Panc1 (cell line): ENCODE results near the gene SMIM8. TPM values are rescaled to one million over a fixed set of nuclear protein-coding genes. Genes with fewer than 3 reads are reported as not detected.
"Not testable (repeated sequence)": the region's sequence is repeated elsewhere in the genome, so short reads cannot be mapped to it uniquely, and the experiment has no call there.

ENCODE experiments used
- ATAC-seq: fragments of 200-7000 bp; cut with Tn5 transposase; 2 replicates; pipeline ENCODE4 v1.9.1; 2020; ENCODE audit warnings: mild to moderate bottlenecking, moderate library complexity
- BruUV-seq: library from RNA; stranded (reverse); fragments of 400-500 nt; replicated peaks from 2 replicates; lab custom pipeline; 2021; lab: Mats Ljungman, UMichigan
- CTCF ChIA-PET: fragments of 300-600 bp; sonication (Branson Sonifier 250); formaldehyde crosslinking; loops from one replicate; lab custom pipeline; 2022; ENCODE audit warnings: antibody characterized with exemption; lab: Charles Lee
- POLR2A ChIA-PET: fragments of 300-600 bp; sonication (Branson Sonifier 250); formaldehyde crosslinking; loops from one replicate; lab custom pipeline; 2022; ENCODE audit warnings: antibody characterized with exemption; lab: Charles Lee
- DNase-seq: peaks from one replicate; pipeline ENCODE4 v3.0.0-alpha.2; 2010; ENCODE audit warnings: low read depth, low spot score
- H3K27ac ChIP-seq: 2 replicates; pipeline ENCODE4 v1.5.1; 2011; ENCODE audit warnings: mild to moderate bottlenecking, low read length, inconsistent platforms
- H3K27me3 ChIP-seq: fragments of 200-500 bp; sonication (Bioruptor generic); 2 replicates; pipeline ENCODE4 v1.6.0; 2014; ENCODE audit warnings: low read length, inconsistent platforms; ENCODE audit not compliant: control insufficient read depth, insufficient read depth
- H3K36me3 ChIP-seq: fragments of 200-500 bp; sonication (Bioruptor generic); 2 replicates; pipeline ENCODE4 v1.5.1; 2014; ENCODE audit warnings: inconsistent platforms, mild to moderate bottlenecking, low read length, moderate library complexity; ENCODE audit not compliant: control insufficient read depth, insufficient read depth
- H3K4me1 ChIP-seq: 2 replicates; pipeline ENCODE4 v1.5.1; 2011; ENCODE audit warnings: inconsistent platforms, mild to moderate bottlenecking, low read length, moderate library complexity; ENCODE audit not compliant: control insufficient read depth, insufficient read depth
- H3K4me3 ChIP-seq, 2 experiments: 2 replicates each; pipeline ENCODE4 v1.5.1; 2011 to 2012; ENCODE audit warnings: low read depth in 2 of 2, low read length in 2 of 2, mild to moderate bottlenecking in 2 of 2, inconsistent platforms in 1 of 2, moderate library complexity in 1 of 2
- H3K9me3 ChIP-seq: fragments of 200-500 bp; sonication (Bioruptor generic); 2 replicates; pipeline ENCODE4 v1.5.1; 2014; ENCODE audit warnings: low read depth, mild to moderate bottlenecking, inconsistent platforms, low read length, moderate library complexity; ENCODE audit not compliant: control insufficient read depth, insufficient read depth
- CTCF ChIP-seq: fragments of 450-650 bp; IDR thresholded peaks from 2 replicates; pipeline ENCODE4 v1.5.1; 2017; ENCODE audit warnings: mild to moderate bottlenecking
- POLR2AphosphoS5 ChIP-seq: IDR thresholded peaks from 2 replicates; pipeline ENCODE4 v1.6.1; 2012; ENCODE audit warnings: mild to moderate bottlenecking, low read depth, low read length, moderate library complexity
- SIN3A ChIP-seq: IDR thresholded peaks from 2 replicates; pipeline ENCODE4 v1.6.1; 2012; ENCODE audit warnings: low read depth, mild to moderate bottlenecking, low read length, moderate library complexity, borderline replicate concordance; ENCODE audit not compliant: insufficient read depth
- TCF7L2 ChIP-seq: IDR thresholded peaks from 2 replicates; pipeline ENCODE4 v1.6.1; 2011; ENCODE audit warnings: mild to moderate bottlenecking, low read depth, low read length, inconsistent platforms
- in situ Hi-C: cut with HindIII; loops from 2 replicates; pipeline ENCODE4 v1.10.0; 2016; ENCODE audit warnings: low sequenced_read_pairs, low pct_unique_long_range_greater_than_20kb
- intact Hi-C: fragments of 100-400 bp; cut with micrococcal nuclease; formaldehyde crosslinking; loops from one replicate; pipeline ENCODE4 v1.10.0; 2022; ENCODE audit not compliant: unreplicated experiment
- total RNA-seq: library from RNA; stranded (reverse); gene quantifications from one replicate; pipeline ENCODE4 v1.2.1, GENCODE V29; 2021; ENCODE audit not compliant: unreplicated experiment
- TF ChIP-seq, protein P1 (sequence below), 2 experiments: IDR thresholded peaks; 2 replicates each; pipeline ENCODE4 v1.6.1; 2011 to 2012; ENCODE audit warnings: low read depth in 2 of 2, control low read depth in 1 of 2, low read length in 1 of 2, mild to moderate bottlenecking in 1 of 2, moderate library complexity in 1 of 2; ENCODE audit not compliant: insufficient read depth in 1 of 2

The SMIM8 gene
- total RNA-seq, 1 experiment from 2014 or later = 6.7 TPM

DNA sequence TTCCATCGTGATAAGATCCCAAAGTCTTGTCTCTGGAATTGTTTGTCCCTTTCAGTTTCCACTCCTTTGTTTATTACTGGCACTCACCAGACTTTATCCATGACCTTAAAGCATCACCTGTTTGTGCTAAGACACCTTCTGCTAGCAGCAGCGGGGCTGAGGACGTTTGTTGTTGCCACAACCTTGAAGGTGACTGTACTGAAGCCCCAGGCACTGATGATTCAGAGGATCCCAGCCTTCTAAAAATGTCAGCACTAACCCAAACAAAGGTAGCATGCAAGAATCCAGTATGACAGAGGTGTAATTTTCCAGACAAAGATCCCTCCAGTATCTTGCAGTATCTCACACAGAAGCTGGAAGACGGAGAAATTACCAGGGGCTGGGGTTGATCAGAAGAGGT is 28.9 kb upstream of the SMIM8 start:
- CTCF ChIA-PET = no interaction called here
- POLR2A ChIA-PET = no interaction called here
- Histone ChIP-seq H3K36me3 (no peaks in the 10 kb centered on the region), H3K4me3 (no peak overlapping the region), H3K4me1 (no peaks in the 10 kb centered on the region), H3K27ac (no peak overlapping the region), H3K27me3 (peaks cover 27% of the 10 kb centered on the region), H3K9me3 (no peaks in the 10 kb centered on the region)
- no peak for DNase-seq
- ATAC-seq = no peak
- no peak for TF ChIP-seq SIN3A
- TF ChIP-seq, protein P1, sequence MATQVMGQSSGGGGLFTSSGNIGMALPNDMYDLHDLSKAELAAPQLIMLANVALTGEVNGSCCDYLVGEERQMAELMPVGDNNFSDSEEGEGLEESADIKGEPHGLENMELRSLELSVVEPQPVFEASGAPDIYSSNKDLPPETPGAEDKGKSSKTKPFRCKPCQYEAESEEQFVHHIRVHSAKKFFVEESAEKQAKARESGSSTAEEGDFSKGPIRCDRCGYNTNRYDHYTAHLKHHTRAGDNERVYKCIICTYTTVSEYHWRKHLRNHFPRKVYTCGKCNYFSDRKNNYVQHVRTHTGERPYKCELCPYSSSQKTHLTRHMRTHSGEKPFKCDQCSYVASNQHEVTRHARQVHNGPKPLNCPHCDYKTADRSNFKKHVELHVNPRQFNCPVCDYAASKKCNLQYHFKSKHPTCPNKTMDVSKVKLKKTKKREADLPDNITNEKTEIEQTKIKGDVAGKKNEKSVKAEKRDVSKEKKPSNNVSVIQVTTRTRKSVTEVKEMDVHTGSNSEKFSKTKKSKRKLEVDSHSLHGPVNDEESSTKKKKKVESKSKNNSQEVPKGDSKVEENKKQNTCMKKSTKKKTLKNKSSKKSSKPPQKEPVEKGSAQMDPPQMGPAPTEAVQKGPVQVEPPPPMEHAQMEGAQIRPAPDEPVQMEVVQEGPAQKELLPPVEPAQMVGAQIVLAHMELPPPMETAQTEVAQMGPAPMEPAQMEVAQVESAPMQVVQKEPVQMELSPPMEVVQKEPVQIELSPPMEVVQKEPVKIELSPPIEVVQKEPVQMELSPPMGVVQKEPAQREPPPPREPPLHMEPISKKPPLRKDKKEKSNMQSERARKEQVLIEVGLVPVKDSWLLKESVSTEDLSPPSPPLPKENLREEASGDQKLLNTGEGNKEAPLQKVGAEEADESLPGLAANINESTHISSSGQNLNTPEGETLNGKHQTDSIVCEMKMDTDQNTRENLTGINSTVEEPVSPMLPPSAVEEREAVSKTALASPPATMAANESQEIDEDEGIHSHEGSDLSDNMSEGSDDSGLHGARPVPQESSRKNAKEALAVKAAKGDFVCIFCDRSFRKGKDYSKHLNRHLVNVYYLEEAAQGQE (IDR thresholded peaks at IDR 0.05; ENCODE audit: insufficient read depth in 1 of 2, low read depth in 2 of 2, low read length in 1 of 2) = no peak
- TF ChIP-seq CTCF = no peak
- no peak for TF ChIP-seq TCF7L2
- TF ChIP-seq POLR2AphosphoS5 = no peak
- in situ Hi-C loops = no loop called here
- intact Hi-C loops = no loop called here
- BruUV-seq = no TSS peak

- H3K4me3 ChIP-seq = no peak overlapping the region
- peaks cover 27% of the 10 kb centered on the region for H3K27me3 ChIP-seq
- no peaks in the 10 kb centered on the region for H3K9me3 ChIP-seq
- ChIA-PET CTCF (no interaction called here), POLR2A (no interaction called here)
- H3K36me3 ChIP-seq = no peaks in the 10 kb centered on the region
- TF ChIP-seq CTCF (no peak), SIN3A (no peak), POLR2AphosphoS5 (no peak), TCF7L2 (no peak)
- TF ChIP-seq, protein P1 (IDR thresholded peaks at IDR 0.05; ENCODE audit: insufficient read depth in 1 of 2, low read depth in 2 of 2, low read length in 1 of 2) = no peak
- no peaks in the 10 kb centered on the region for H3K4me1 ChIP-seq
- ATAC-seq = no peak
- intact Hi-C loops (no loop called here), in situ Hi-C loops (no loop called here)
- no peak for DNase-seq
- no peak overlapping the region for H3K27ac ChIP-seq
- BruUV-seq = no TSS peak
Observed at GRCh38 chr6:87297119-87297518, 25.3 kb upstream of the SMIM8 start.

GRCh38 chr6:87301277-87301676 is 21.1 kb upstream of the SMIM8 start:
- DNase-seq, BruUV-seq, H3K27ac ChIP-seq, H3K9me3 ChIP-seq, in situ Hi-C loops, POLR2A ChIA-PET, intact Hi-C loops, H3K36me3 ChIP-seq, CTCF ChIA-PET, H3K4me1 ChIP-seq, ATAC-seq: not testable (repeated sequence)
- H3K27me3 ChIP-seq = peaks cover 24% of the 10 kb centered on the region
- 0 out of 4 replicates have a peak overlapping the region, but pooled peaks of 1 of the 2 experiments have one; percentile 0 for H3K4me3 ChIP-seq
